Tibial artery (tissue), 4 donors: ENCODE data around the gene ITPR3.
A peak's percentile ranks its signal among the peaks of the same experiment; 100 is the strongest.

Experiments
- DNase-seq, 2 donors: peaks; one replicate each; pipeline ENCODE4 v3.0.0-alpha.2; 2019
- H3K27ac ChIP-seq, 2 donors: fragments of 200-600 bp; sonication (generic) in 1 of 2; 1 replicate in 1 of 2; 2 replicates in 1 of 2; pipeline ENCODE4 v1.5.1; 2018 to 2019; ENCODE audit warnings: mild to moderate bottlenecking in 1 of 2
- H3K27me3 ChIP-seq, 2 donors: fragments of 200-600 bp; sonication (generic) in 1 of 2; one replicate each; pipeline versions ENCODE4 v1.5.1 to v1.6.0; 2016 to 2019
- H3K36me3 ChIP-seq, 3 donors: fragments of 200-600 bp; sonication (generic) in 2 of 3; one replicate each; pipeline ENCODE4 v1.5.1; 2016 to 2019; ENCODE audit warnings: mild to moderate bottlenecking in 2 of 3
- H3K4me1 ChIP-seq, 4 donors: fragments of 200-600 bp; sonication (generic) in 2 of 4; 1 replicate in 3 of 4; 2 replicates in 1 of 4; pipeline ENCODE4 v1.5.1; 2016 to 2019
- H3K4me3 ChIP-seq, 2 donors: fragments of 200-600 bp; sonication (generic) in 1 of 2; 1 replicate in 1 of 2; 2 replicates in 1 of 2; pipeline ENCODE4 v1.5.1; 2018 to 2019; ENCODE audit warnings: mild to moderate bottlenecking in 2 of 2
- H3K9me3 ChIP-seq, 3 donors: fragments of 200-600 bp; sonication (generic) in 1 of 3; one replicate each; pipeline ENCODE4 v1.5.1; 2016 to 2019
- CTCF ChIP-seq, 2 experiments: fragments of 200-600 bp in 1 of 2; fragments of 450-650 bp in 1 of 2; IDR thresholded peaks; one replicate each; pipeline ENCODE4 v1.5.1; 2017 to 2019; ENCODE audit warnings: antibody characterized with exemption in 2 of 2, mild to moderate bottlenecking in 1 of 2, moderate library complexity in 1 of 2
- intact Hi-C: fragments of 100-400 bp; cut with DNase I; formaldehyde crosslinking; loops from one replicate; pipeline ENCODE4 v1.15.0; 2023; ENCODE audit warnings: low total_unique reads

ITPR3 gene

GRCh38 chr6:33616913-33617312 lies 4.2 kb upstream of the ITPR3 start:
- no peak for TF ChIP-seq CTCF (IDR thresholded peaks at IDR 0.05)
- no peaks in the 10 kb centered on the region for H3K9me3 ChIP-seq
- H3K4me3 ChIP-seq, result no peak overlapping the region
- DNase-seq, result no peak
- intact Hi-C loops, result no loop called here
- H3K4me1 ChIP-seq, result peaks cover 0 to 27% (median 18%) of the 10 kb centered on the region in 4 donors
- H3K27ac ChIP-seq, result no peak overlapping the region
- no peaks in the 10 kb centered on the region for H3K36me3 ChIP-seq
- H3K27me3 ChIP-seq, result peaks cover 0 to 17% of the 10 kb centered on the region in 2 donors

- Histone ChIP-seq H3K9me3 (no peaks in the 10 kb centered on the region), H3K27ac (peak overlapping the region; percentile 26 to 68), H3K4me1 (peaks cover 0 to 32% (median 24%) of the 10 kb centered on the region in 4 donors), H3K27me3 (peaks cover 0 to 23% of the 10 kb centered on the region in 2 donors), H3K36me3 (no peaks in the 10 kb centered on the region), H3K4me3 (no peak overlapping the region)
- DNase-seq, result peak in 1 of 2 donors; percentile 60
- no peak for TF ChIP-seq CTCF (IDR thresholded peaks at IDR 0.05)
- intact Hi-C loops, result no loop called here
Measured at GRCh38 chr6:33619166-33619840, 1.8 kb upstream of the ITPR3 start.

GRCh38 chr6:33620158-33620855 lies 815 bp upstream of the ITPR3 start:
- intact Hi-C loops, result no loop called here
- Histone ChIP-seq H3K9me3 (no peaks in the 10 kb centered on the region), H3K27me3 (peaks cover 0 to 29% of the 10 kb centered on the region in 2 donors), H3K27ac (peak overlapping the region; percentile 57 to 68), H3K4me1 (peaks cover 0 to 32% (median 24%) of the 10 kb centered on the region in 4 donors), H3K4me3 (peak overlapping the region; percentile 50 to 61), H3K36me3 (no peaks in the 10 kb centered on the region)
- peak in 1 of 2 donors; percentile 71 for DNase-seq
- TF ChIP-seq CTCF (IDR thresholded peaks at IDR 0.05), result no peak

- Histone ChIP-seq H3K36me3 (no peaks in the 10 kb centered on the region), H3K27me3 (peaks cover 0 to 29% of the 10 kb centered on the region in 2 donors), H3K4me1 (peaks cover 0 to 32% (median 24%) of the 10 kb centered on the region in 4 donors), H3K4me3 (peak overlapping the region; percentile 50 to 61), H3K9me3 (no peaks in the 10 kb centered on the region), H3K27ac (peak overlapping the region; percentile 41 to 68)
- intact Hi-C loops, result no loop called here
- no peak for TF ChIP-seq CTCF (IDR thresholded peaks at IDR 0.05)
- peak in 1 of 2 donors; percentile 67 for DNase-seq
Measured at GRCh38 chr6:33621711-33622388, 728 bp downstream of the ITPR3 start.

GRCh38 chr6:33622456-33623431 lies 1.6 kb downstream of the ITPR3 start:
- intact Hi-C loops, result no loop called here
- no peaks in the 10 kb centered on the region for H3K9me3 ChIP-seq
- TF ChIP-seq CTCF (IDR thresholded peaks at IDR 0.05), result no peak
- peak overlapping the region; percentile 50 to 61 for H3K4me3 ChIP-seq
- peak; percentile 43 to 70 for DNase-seq
- peak overlapping the region in 1 of 2 donors; percentile 68 for H3K27ac ChIP-seq
- H3K4me1 ChIP-seq, result peaks cover 0 to 32% (median 24%) of the 10 kb centered on the region in 4 donors
- no peaks in the 10 kb centered on the region for H3K36me3 ChIP-seq
- peaks cover 0 to 29% of the 10 kb centered on the region in 2 donors for H3K27me3 ChIP-seq
